ENCODE data around the gene FRS3.
"Not testable (repeated sequence)": the region's sequence is repeated elsewhere in the genome, so short reads cannot be mapped to it uniquely, and the experiment has no call there.

Gene FRS3

GRCh38 chr6:41779788-41780550 lies at the start of gene FRS3:
Gene FRS3 (minus strand): TSS chr6:41779900. CDS start chr6:41776987, 2,913 bp downstream.
- DNase-seq (ENCODE audit: low read depth in 2 of 2), result peak; percentile 98 to 99

- no peak for DNase-seq (ENCODE audit: low read depth in 2 of 2)
Observed at GRCh38 chr6:41826343-41827022, 46.8 kb upstream of the FRS3 start.

GRCh38 chr6:41824571-41825569 lies 45.2 kb upstream of the FRS3 start:
- DNase-seq (ENCODE audit: low read depth in 2 of 2), result no peak

- DNase-seq (ENCODE audit: low read depth in 2 of 2), result no peak
Observed at GRCh38 chr6:41823178-41823577, 43.5 kb upstream of the FRS3 start.

GRCh38 chr6:41822021-41822420 lies 42.3 kb upstream of the FRS3 start:
- DNase-seq (ENCODE audit: low read depth in 2 of 2), result no peak

- no peak for DNase-seq (ENCODE audit: low read depth in 2 of 2)
Observed at GRCh38 chr6:41821266-41821665, 41.6 kb upstream of the FRS3 start.

GRCh38 chr6:41818271-41819054 lies 38.8 kb upstream of the FRS3 start:
- DNase-seq (ENCODE audit: low read depth in 2 of 2), result no peak

- DNase-seq (ENCODE audit: low read depth in 2 of 2), result no peak
Observed at GRCh38 chr6:41815587-41815986, 35.9 kb upstream of the FRS3 start.

- DNase-seq (ENCODE audit: low read depth in 2 of 2), result no peak
Observed at GRCh38 chr6:41814629-41815028, 34.9 kb upstream of the FRS3 start.

- DNase-seq (ENCODE audit: low read depth in 2 of 2), result no peak
Observed at GRCh38 chr6:41813956-41814355, 34.3 kb upstream of the FRS3 start.

GRCh38 chr6:41813469-41813868 lies 33.8 kb upstream of the FRS3 start:
- no peak for DNase-seq (ENCODE audit: low read depth in 2 of 2)

GRCh38 chr6:41811946-41812345 lies 32.2 kb upstream of the FRS3 start:
- not testable (repeated sequence) for DNase-seq (ENCODE audit: low read depth in 2 of 2)

GRCh38 chr6:41811095-41811494 lies 31.4 kb upstream of the FRS3 start:
- no peak for DNase-seq (ENCODE audit: low read depth in 2 of 2)

GRCh38 chr6:41805830-41806774 lies 26.4 kb upstream of the FRS3 start:
- DNase-seq (ENCODE audit: low read depth in 2 of 2), result no peak

- DNase-seq (ENCODE audit: low read depth in 2 of 2), result no peak
Observed at GRCh38 chr6:41801380-41801779, 21.7 kb upstream of the FRS3 start.

- no peak for DNase-seq (ENCODE audit: low read depth in 2 of 2)
Observed at GRCh38 chr6:41799559-41799911, 19.8 kb upstream of the FRS3 start.

- no peak for DNase-seq (ENCODE audit: low read depth in 2 of 2)
Observed at GRCh38 chr6:41798901-41799558, 19.3 kb upstream of the FRS3 start.

- DNase-seq (ENCODE audit: low read depth in 2 of 2), result no peak
Observed at GRCh38 chr6:41796474-41796873, 16.8 kb upstream of the FRS3 start.

- no peak for DNase-seq (ENCODE audit: low read depth in 2 of 2)
Observed at GRCh38 chr6:41791984-41792383, 12.3 kb upstream of the FRS3 start.

GRCh38 chr6:41791305-41791704 lies 11.6 kb upstream of the FRS3 start:
- DNase-seq (ENCODE audit: low read depth in 2 of 2), result no peak

Measured in stimulated activated CD8-positive, alpha-beta memory T cell treated with anti-CD3 and anti-CD28 coated beads, Interleukin-2, amount 100 ng/mL, for 1 hour (primary cell).